Keratinocyte (primary cell): Measurements from ENCODE around the gene CSGALNACT2. TPM values are rescaled to one million over a fixed set of nuclear protein-coding genes. Genes with fewer than 3 reads are reported as not detected.

Experiments used
- DNase-seq: peaks from one replicate; pipeline ENCODE4 v3.0.0-alpha.2; 2011; ENCODE audit warnings: low read depth, missing footprints, low spot score
- FAIRE-seq: peaks from 2 replicates; lab custom pipeline; 2011; peaks lifted over from hg19 to GRCh38; lab: Jason Lieb, UNC
- H2AFZ ChIP-seq: 2 replicates; pipeline ENCODE4 v1.6.0; 2012; ENCODE audit warnings: low read length, control low read depth, inconsistent platforms; ENCODE audit not compliant: control insufficient read depth
- H3K27ac ChIP-seq: 2 replicates; pipeline ENCODE4 v1.5.1; 2011; ENCODE audit warnings: low read length; ENCODE audit not compliant: control insufficient read depth, insufficient read depth
- H3K27me3 ChIP-seq: 3 replicates; pipeline ENCODE4 v1.6.0; 2011; ENCODE audit warnings: low read length; ENCODE audit not compliant: control insufficient read depth, insufficient read depth; ENCODE audit errors: extremely low read depth
- H3K36me3 ChIP-seq, 2 experiments: 2 replicates in 1 of 2; 3 replicates in 1 of 2; pipeline ENCODE4 v1.5.1; 2011; ENCODE audit warnings: low read length in 2 of 2, mild to moderate bottlenecking in 1 of 2; ENCODE audit not compliant: control insufficient read depth in 2 of 2, insufficient read depth in 2 of 2; ENCODE audit errors: extremely low read depth in 1 of 2
- H3K4me1 ChIP-seq: 3 replicates; pipeline ENCODE4 v1.5.1; 2011; ENCODE audit warnings: low read length; ENCODE audit not compliant: control insufficient read depth, insufficient read depth; ENCODE audit errors: extremely low read depth
- H3K4me2 ChIP-seq: 3 replicates; pipeline ENCODE4 v1.6.0; 2011; ENCODE audit warnings: low read depth, low read length; ENCODE audit not compliant: control insufficient read depth, insufficient read depth; ENCODE audit errors: extremely low read depth
- H3K4me3 ChIP-seq, 3 experiments: fragments of 200-600 bp in 1 of 3; sonication (generic) in 1 of 3; 2 replicates in 2 of 3; 3 replicates in 1 of 3; pipeline ENCODE4 v1.5.1; 2011 to 2016; ENCODE audit warnings: low read length in 3 of 3, mild to moderate bottlenecking in 3 of 3, control low read depth in 2 of 3, inconsistent platforms in 1 of 3, low read depth in 1 of 3, mixed read lengths in 1 of 3, mixed run types in 1 of 3, moderate library complexity in 1 of 3; ENCODE audit not compliant: control insufficient read depth in 2 of 3, insufficient read depth in 2 of 3; ENCODE audit errors: extremely low read depth in 1 of 3
- H3K79me2 ChIP-seq: 2 replicates; pipeline ENCODE4 v1.6.0; 2012; ENCODE audit warnings: low read length; ENCODE audit not compliant: control insufficient read depth, insufficient read depth
- H3K9ac ChIP-seq: 3 replicates; pipeline ENCODE4 v1.6.0; 2011; ENCODE audit warnings: low read length; ENCODE audit not compliant: control insufficient read depth, insufficient read depth; ENCODE audit errors: extremely low read depth
- H3K9me1 ChIP-seq: 3 replicates; pipeline ENCODE4 v1.6.0; 2011; ENCODE audit warnings: low read length; ENCODE audit not compliant: control insufficient read depth, insufficient read depth; ENCODE audit errors: extremely low read depth
- H3K9me3 ChIP-seq: 2 replicates; pipeline ENCODE4 v1.5.1; 2012; ENCODE audit warnings: low read depth, low read length; ENCODE audit not compliant: control insufficient read depth
- H4K20me1 ChIP-seq: 3 replicates; pipeline ENCODE4 v1.6.0; 2011; ENCODE audit warnings: low read length; ENCODE audit not compliant: control insufficient read depth, insufficient read depth; ENCODE audit errors: extremely low read depth
- EZH2 ChIP-seq: IDR thresholded peaks from one replicate; pipeline ENCODE4 v1.6.1; 2012; ENCODE audit warnings: inconsistent platforms, mild to moderate bottlenecking, low read length, moderate library complexity
- dilution Hi-C: fragments of 300-500 bp; cut with MboI; formaldehyde crosslinking; loops from one replicate; pipeline ENCODE4 v1.7.0; 2020; ENCODE audit warnings: low sequenced_read_pairs; ENCODE audit not compliant: extremely low pct_ligation_motif_present
- polyA plus RNA-seq, 5 experiments: library from polyadenylated mRNA; depleted of rRNA in 3 of 5; stranded (reverse) in 3 of 5; stranded (forward) in 1 of 5; unstranded in 1 of 5; fragments of >200 nt; gene quantifications; 1 replicate in 1 of 5; 2 replicates in 3 of 5; 3 replicates in 1 of 5; pipeline versions ENCODE4 v1.2.1 to v1.2.3, GENCODE V29; 2011 to 2012; ENCODE audit warnings: missing spikeins in 2 of 5, low read depth in 1 of 5, low replicate concordance in 1 of 5
- TF ChIP-seq, protein P1 (sequence below), 3 experiments: IDR thresholded peaks in 1 of 3; conservative IDR thresholded peaks in 1 of 3; optimal IDR thresholded peaks in 1 of 3; 2 replicates in 2 of 3; 3 replicates in 1 of 3; pipeline versions ENCODE3 to v1.5.1; 2011; ENCODE audit warnings: low read length in 3 of 3, mild to moderate bottlenecking in 3 of 3, moderate library complexity in 2 of 3, control low read depth in 1 of 3, inconsistent platforms in 1 of 3; ENCODE audit not compliant: insufficient read depth in 2 of 3; ENCODE audit errors: extremely low read depth in 1 of 3

Gene CSGALNACT2
- polyA plus RNA-seq, 1 donor (not counting 4 experiments of a cell fraction or from before 2014, with no cell fraction given): 19.7 TPM

DNA sequence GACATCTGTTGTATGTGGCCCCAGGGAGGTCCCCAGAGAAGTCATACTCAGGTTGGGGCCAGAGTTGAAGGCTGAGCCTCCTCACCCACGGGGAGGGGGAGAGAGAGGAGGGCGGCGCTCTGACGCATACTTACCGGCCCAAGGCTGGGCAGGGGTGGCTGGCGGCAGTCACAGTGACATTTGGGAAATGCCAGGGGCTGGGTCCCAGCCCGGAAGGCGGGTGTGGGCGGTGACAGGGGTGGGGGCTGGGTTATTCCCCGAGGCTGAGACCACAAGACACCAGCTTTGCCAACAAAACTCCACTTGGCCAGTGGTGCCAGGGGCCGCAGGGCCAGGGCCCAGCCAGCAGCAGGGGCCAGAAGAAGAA, 87.5 kb downstream of the CSGALNACT2 start:
- TF ChIP-seq EZH2: no peak
- TF ChIP-seq, protein P1, sequence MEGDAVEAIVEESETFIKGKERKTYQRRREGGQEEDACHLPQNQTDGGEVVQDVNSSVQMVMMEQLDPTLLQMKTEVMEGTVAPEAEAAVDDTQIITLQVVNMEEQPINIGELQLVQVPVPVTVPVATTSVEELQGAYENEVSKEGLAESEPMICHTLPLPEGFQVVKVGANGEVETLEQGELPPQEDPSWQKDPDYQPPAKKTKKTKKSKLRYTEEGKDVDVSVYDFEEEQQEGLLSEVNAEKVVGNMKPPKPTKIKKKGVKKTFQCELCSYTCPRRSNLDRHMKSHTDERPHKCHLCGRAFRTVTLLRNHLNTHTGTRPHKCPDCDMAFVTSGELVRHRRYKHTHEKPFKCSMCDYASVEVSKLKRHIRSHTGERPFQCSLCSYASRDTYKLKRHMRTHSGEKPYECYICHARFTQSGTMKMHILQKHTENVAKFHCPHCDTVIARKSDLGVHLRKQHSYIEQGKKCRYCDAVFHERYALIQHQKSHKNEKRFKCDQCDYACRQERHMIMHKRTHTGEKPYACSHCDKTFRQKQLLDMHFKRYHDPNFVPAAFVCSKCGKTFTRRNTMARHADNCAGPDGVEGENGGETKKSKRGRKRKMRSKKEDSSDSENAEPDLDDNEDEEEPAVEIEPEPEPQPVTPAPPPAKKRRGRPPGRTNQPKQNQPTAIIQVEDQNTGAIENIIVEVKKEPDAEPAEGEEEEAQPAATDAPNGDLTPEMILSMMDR (optimal IDR thresholded peaks at IDR 0.05 in 1 of 3, IDR thresholded peaks at IDR 0.05 in 1 of 3, conservative IDR thresholded peaks at IDR 0.05 in 1 of 3; ENCODE audit: extremely low read depth in 1 of 3, insufficient read depth in 2 of 3, low read length in 3 of 3): no peak
- H2AFZ ChIP-seq: no peak overlapping the region
- H3K4me3 ChIP-seq: no peak overlapping the region
- H3K9me1 ChIP-seq: no peaks in the 10 kb centered on the region
- no peaks in the 10 kb centered on the region for H3K4me1 ChIP-seq
- dilution Hi-C loops: no loop called here
- H3K27me3 ChIP-seq: peaks cover 39% of the 10 kb centered on the region
- no peak overlapping the region for H3K4me2 ChIP-seq
- FAIRE-seq (no peak), DNase-seq (no peak)
- H3K36me3 ChIP-seq: no peaks in the 10 kb centered on the region
- H3K9me3 ChIP-seq: no peaks in the 10 kb centered on the region
- no peak overlapping the region for H3K27ac ChIP-seq
- no peaks in the 10 kb centered on the region for H4K20me1 ChIP-seq
- no peak overlapping the region for H3K9ac ChIP-seq
- H3K79me2 ChIP-seq: no peaks in the 10 kb centered on the region

- dilution Hi-C loops: no loop called here
- Histone ChIP-seq H3K4me1 (no peaks in the 10 kb centered on the region), H3K79me2 (no peaks in the 10 kb centered on the region), H3K4me3 (no peak overlapping the region), H3K9me3 (no peaks in the 10 kb centered on the region), H3K36me3 (no peaks in the 10 kb centered on the region), H3K4me2 (no peak overlapping the region), H2AFZ (no peak overlapping the region), H3K27me3 (peaks cover 46% of the 10 kb centered on the region), H4K20me1 (no peaks in the 10 kb centered on the region), H3K9ac (no peak overlapping the region), H3K9me1 (no peaks in the 10 kb centered on the region), H3K27ac (no peak overlapping the region)
- FAIRE-seq: no peak
- DNase-seq: no peak
- TF ChIP-seq, protein P1 (optimal IDR thresholded peaks at IDR 0.05 in 1 of 3, IDR thresholded peaks at IDR 0.05 in 1 of 3, conservative IDR thresholded peaks at IDR 0.05 in 1 of 3; ENCODE audit: extremely low read depth in 1 of 3, insufficient read depth in 2 of 3, low read length in 3 of 3): no peak
- no peak for TF ChIP-seq EZH2
Observed at GRCh38 chr10:43226441-43226840, 88.2 kb downstream of the CSGALNACT2 start.
